K562 (cell line): ENCODE data around the gene ARAP1. TPM values are rescaled to one million over a fixed set of nuclear protein-coding genes. Genes with fewer than 3 reads are reported as not detected.

Experiments
- ATF2 ChIP-seq: sonication (generic); formaldehyde crosslinking; IDR thresholded peaks from 2 replicates; pipeline ENCODE4 v1.8.1; 2022; ENCODE audit warnings: missing genetic modification reagents
- BCOR ChIP-seq: fragments of 450-650 bp; IDR thresholded peaks from 2 replicates; pipeline ENCODE4 v1.6.1; 2016
- ESRRA ChIP-seq: fragments of 450-650 bp; IDR thresholded peaks from 2 replicates; pipeline ENCODE4 v1.6.1; 2014; ENCODE audit warnings: low read depth, mild to moderate bottlenecking, moderate library complexity, borderline replicate concordance
- HES1 ChIP-seq: fragments of 450-650 bp; IDR thresholded peaks from 2 replicates; pipeline ENCODE4 v1.6.1; 2016; ENCODE audit warnings: low read depth, mild to moderate bottlenecking, moderate library complexity
- JUND ChIP-seq, 2 experiments: IDR thresholded peaks; 2 replicates in 1 of 2; 3 replicates in 1 of 2; pipeline ENCODE4 v1.6.1; 2011; ENCODE audit warnings: borderline replicate concordance in 2 of 2, low read depth in 2 of 2, low read length in 2 of 2, improper control_type of control experiment in 1 of 2, missing biosample characterization in 1 of 2, missing genetic modification characterization in 1 of 2, missing genetic modification reagents in 1 of 2
- MBD1 ChIP-seq: fragments of 250-450 bp; sonication (Bioruptor Pico); IDR thresholded peaks from 2 replicates; pipeline ENCODE4 v1.8.0; 2022; ENCODE audit warnings: inconsistent platforms
- NR2C2 ChIP-seq, 2 experiments: fragments of 200-800 bp in 1 of 2; sonication (Bioruptor generic) in 1 of 2; sonication (generic) in 1 of 2; formaldehyde crosslinking in 1 of 2; IDR thresholded peaks; 2 replicates each; pipeline versions ENCODE4 v1.6.1 to v1.8.0; 2016 to 2022; ENCODE audit warnings: mild to moderate bottlenecking in 1 of 2, missing compliant biosample characterization in 1 of 2, missing genetic modification characterization in 1 of 2, missing genetic modification reagents in 1 of 2
- RAD51 ChIP-seq: fragments of 450-650 bp; IDR thresholded peaks from 2 replicates; pipeline ENCODE4 v1.7.1; 2016; ENCODE audit warnings: low read depth, mild to moderate bottlenecking, borderline replicate concordance
- RBM22 ChIP-seq: fragments of 200-400 bp; formaldehyde crosslinking; IDR thresholded peaks from 2 replicates; pipeline ENCODE4 v1.6.1; 2018; ENCODE audit warnings: low read length, low read depth; ENCODE audit not compliant: poor library complexity, severe bottlenecking
- STAT5A ChIP-seq: IDR thresholded peaks from 2 replicates; pipeline ENCODE4 v1.6.1; 2012; ENCODE audit warnings: low read length, inconsistent platforms, borderline replicate concordance
- VEZF1 ChIP-seq: fragments of 200-800 bp; sonication (Bioruptor generic); IDR thresholded peaks from 2 replicates; pipeline ENCODE4 v1.6.1; 2017; ENCODE audit warnings: missing genetic modification characterization, missing compliant biosample characterization
- ZHX1 ChIP-seq: fragments of 150-350 bp; conservative IDR thresholded peaks from 2 replicates; pipeline ENCODE4 v1.6.1; 2014; ENCODE audit warnings: low read length
- ZNF518B ChIP-seq: fragments of 250-450 bp; sonication (Bioruptor Pico); IDR thresholded peaks from 2 replicates; pipeline ENCODE4 v1.5.0; 2021; ENCODE audit warnings: mild to moderate bottlenecking, moderate library complexity
- polyA plus RNA-seq, 8 experiments: library from polyadenylated mRNA; depleted of rRNA in 4 of 8; stranded (reverse) in 5 of 8; unstranded in 3 of 8; fragments of >200 nt; fragmentation: Nextera tagmentation in 2 of 8; fragmentation: Illumina TruSeq in 1 of 8; extraction: Ambion mirVana in 2 of 8; extraction: Trizol in 1 of 8; gene quantifications; 2 replicates each; pipeline versions ENCODE4 v1.2.1 to v1.2.3, GENCODE V29; 2011 to 2014; ENCODE audit warnings: inconsistent platforms in 1 of 8, missing spikeins in 1 of 8
- total RNA-seq, 7 experiments: library from RNA; depleted of rRNA in 6 of 7; stranded (reverse); fragments of >200 nt in 6 of 7; fragmentation: Illumina TruSeq in 2 of 7; extraction: Trizol in 2 of 7; gene quantifications; 2 replicates each; pipeline versions ENCODE4 v1.2.1 to v1.2.3, GENCODE V29; 2011 to 2021; ENCODE audit warnings: low replicate concordance in 1 of 7

Gene ARAP1
- total and polyA plus RNA-seq, 9 of the 15 experiments (the other 6 are each of a cell fraction or from before 2014, with no cell fraction given), result 0.23 to 67.0 (median 24.6) TPM

- TF ChIP-seq VEZF1 (CRISPR knock-in tag) (peak; percentile 99), STAT5A (no peak), ZNF518B (CRISPR knock-in tag) (no peak), MBD1 (CRISPR knock-in tag) (no peak), RBM22 (peak; percentile 90), ATF2 (CRISPR knock-in tag) (no peak), ESRRA (no peak; the same call in 1 of the 2 replicates), HES1 (no peak), BCOR (peak; percentile 97), JUND (IDR thresholded peaks at IDR 0.05; ENCODE audit: borderline replicate concordance, low read depth, low read length) (no peak), JUND (tag; IDR thresholded peaks at IDR 0.05; ENCODE audit: borderline replicate concordance, low read depth, low read length) (no peak), NR2C2 (CRISPR knock-in tag; IDR thresholded peaks at IDR 0.05) (no peak), NR2C2 (tag; IDR thresholded peaks at IDR 0.05) (peak; percentile 50), RAD51 (peak; percentile 94), ZHX1 (no peak)
Observed at GRCh38 chr11:72752088-72752914, at the start of gene ARAP1 (continued).
